PC-9 (cell line): ENCODE data around the gene KRTAP10-10. TPM values are rescaled to one million over a fixed set of nuclear protein-coding genes. Genes with fewer than 3 reads are reported as not detected.

ENCODE experiments used
- BruUV-seq: library from RNA; stranded (reverse); fragments of 400-500 nt; replicated peaks from 2 replicates; lab custom pipeline; 2021; lab: Mats Ljungman, UMichigan
- CTCF ChIA-PET: fragments of 300-600 bp; sonication (Branson Sonifier 250); formaldehyde crosslinking; loops from one replicate; lab custom pipeline; 2022; ENCODE audit warnings: antibody characterized with exemption; lab: Charles Lee
- POLR2A ChIA-PET: fragments of 300-600 bp; sonication (Branson Sonifier 250); formaldehyde crosslinking; loops from one replicate; lab custom pipeline; 2022; ENCODE audit warnings: antibody characterized with exemption; ENCODE audit not compliant: unreplicated experiment; lab: Charles Lee
- DNase-seq, 2 experiments: peaks; one replicate each; pipeline versions ENCODE4 v3.0.0 to v3.0.0-alpha.2; 2015 to 2022; ENCODE audit warnings: mixed read lengths in 1 of 2
- H2AFZ ChIP-seq: fragments of 200-600 bp; sonication (generic); 2 replicates; pipeline ENCODE4 v1.8.1; 2017; ENCODE audit warnings: antibody characterized with exemption
- H3F3A ChIP-seq: fragments of 200-600 bp; sonication (generic); 2 replicates; pipeline ENCODE4 v1.8.1; 2017; ENCODE audit warnings: antibody characterized with exemption, mild to moderate bottlenecking, low read depth; ENCODE audit not compliant: insufficient read depth
- H3K27ac ChIP-seq: fragments of 200-600 bp; sonication (generic); 2 replicates; pipeline ENCODE4 v1.6.1; 2016; ENCODE audit warnings: mixed run types
- H3K27me3 ChIP-seq: fragments of 200-600 bp; sonication (generic); 2 replicates; pipeline ENCODE4 v1.6.1; 2016; ENCODE audit warnings: low read depth, mixed run types; ENCODE audit not compliant: insufficient read depth
- H3K36me3 ChIP-seq: fragments of 200-600 bp; sonication (generic); 2 replicates; pipeline ENCODE4 v1.6.1; 2016; ENCODE audit warnings: low read depth, mixed run types
- H3K4me1 ChIP-seq: fragments of 200-600 bp; sonication (generic); replicated peaks from 2 replicates; pipeline ENCODE4 v1.6.1; 2016; ENCODE audit warnings: mixed run types; ENCODE audit not compliant: insufficient read depth
- H3K4me2 ChIP-seq: fragments of 200-600 bp; sonication (generic); 2 replicates; pipeline ENCODE4 v1.6.1; 2017; ENCODE audit warnings: mixed run types
- H3K4me3 ChIP-seq: fragments of 200-600 bp; sonication (generic); 2 replicates; pipeline ENCODE4 v1.6.1; 2016; ENCODE audit warnings: mixed run types
- H3K79me2 ChIP-seq: fragments of 200-600 bp; sonication (generic); 2 replicates; pipeline ENCODE4 v1.6.1; 2017; ENCODE audit warnings: low read depth, mixed run types
- H3K9me2 ChIP-seq: fragments of 200-600 bp; sonication (generic); 2 replicates; pipeline ENCODE4 v1.8.1; 2017; ENCODE audit warnings: mild to moderate bottlenecking; ENCODE audit not compliant: insufficient read depth
- H3K9me3 ChIP-seq: fragments of 200-600 bp; sonication (generic); 2 replicates; pipeline ENCODE4 v1.8.1; 2016; ENCODE audit warnings: low read depth; ENCODE audit not compliant: insufficient read depth
- H4K20me1 ChIP-seq: fragments of 200-600 bp; sonication (generic); 2 replicates; pipeline ENCODE4 v1.8.1; 2017; ENCODE audit not compliant: insufficient read depth
- CTCF ChIP-seq: fragments of 200-600 bp; sonication (generic); conservative IDR thresholded peaks from 2 replicates; pipeline ENCODE4 v1.6.1; 2017; ENCODE audit warnings: mixed run types, antibody characterized with exemption, mild to moderate bottlenecking, moderate library complexity
- EZH2 ChIP-seq: fragments of 200-600 bp; sonication (generic); IDR thresholded peaks from 2 replicates; pipeline ENCODE4 v1.8.0; 2017; ENCODE audit warnings: antibody characterized with exemption, low read depth
- intact Hi-C: fragments of 100-400 bp; cut with micrococcal nuclease; formaldehyde crosslinking; loops from one replicate; pipeline ENCODE4 v1.10.0; 2022; ENCODE audit not compliant: unreplicated experiment
- total RNA-seq: library from RNA; stranded (reverse); gene quantifications from 2 replicates; pipeline ENCODE4 v1.2.3, GENCODE V29; 2021

Gene KRTAP10-10
- total RNA-seq, 1 experiment from 2014 or later, result not detected

GRCh38 chr21:44619886-44620285 lies 17.3 kb upstream of the KRTAP10-10 start:
- Histone ChIP-seq H3K4me2 (no peak overlapping the region), H3K36me3 (no peaks in the 10 kb centered on the region), H4K20me1 (no peaks in the 10 kb centered on the region), H3K9me3 (peaks cover 4% of the 10 kb centered on the region; the same call in 1 of the 2 replicates), H3K27me3 (peaks cover 23% of the 10 kb centered on the region), H3K4me1 (no peaks in the 10 kb centered on the region), H3F3A (no peaks in the 10 kb centered on the region), H3K4me3 (no peak overlapping the region), H2AFZ (no peak overlapping the region), H3K9me2 (no peaks in the 10 kb centered on the region), H3K27ac (no peak overlapping the region), H3K79me2 (no peaks in the 10 kb centered on the region)
- BruUV-seq, result no TSS peak
- no peak for TF ChIP-seq CTCF
- TF ChIP-seq EZH2, result no peak
- intact Hi-C loops, result no loop called here
- CTCF ChIA-PET, result no interaction called here
- POLR2A ChIA-PET, result no interaction called here
- no peak for DNase-seq

GRCh38 chr21:44623575-44623974 lies 13.6 kb upstream of the KRTAP10-10 start:
- ChIA-PET CTCF (no interaction called here), POLR2A (no interaction called here)
- H4K20me1 ChIP-seq, result no peaks in the 10 kb centered on the region
- H3K4me3 ChIP-seq, result no peak overlapping the region
- no peak overlapping the region for H2AFZ ChIP-seq
- TF ChIP-seq EZH2 (no peak), CTCF (no peak)
- H3K36me3 ChIP-seq, result no peaks in the 10 kb centered on the region
- intact Hi-C loops, result no loop called here
- H3K9me2 ChIP-seq, result no peaks in the 10 kb centered on the region
- H3K27ac ChIP-seq, result no peak overlapping the region
- H3K79me2 ChIP-seq, result no peaks in the 10 kb centered on the region
- no peaks in the 10 kb centered on the region for H3F3A ChIP-seq
- H3K9me3 ChIP-seq, result peaks cover 4% of the 10 kb centered on the region; the same call in 1 of the 2 replicates
- no peak overlapping the region for H3K4me2 ChIP-seq
- no peaks in the 10 kb centered on the region for H3K4me1 ChIP-seq
- no TSS peak for BruUV-seq
- peaks cover 17% of the 10 kb centered on the region for H3K27me3 ChIP-seq
- no peak for DNase-seq

- TF ChIP-seq EZH2 (no peak), CTCF (no peak)
- no TSS peak for BruUV-seq
- Histone ChIP-seq H3K9me3 (peaks cover 4% of the 10 kb centered on the region; the same call in 1 of the 2 replicates), H3K27me3 (peaks cover 31% of the 10 kb centered on the region), H2AFZ (no peak overlapping the region), H3K4me3 (no peak overlapping the region), H3K4me2 (no peak overlapping the region), H3K4me1 (no peaks in the 10 kb centered on the region), H3K79me2 (no peaks in the 10 kb centered on the region), H3K9me2 (no peaks in the 10 kb centered on the region), H3K27ac (no peak overlapping the region), H4K20me1 (no peaks in the 10 kb centered on the region), H3F3A (no peaks in the 10 kb centered on the region), H3K36me3 (no peaks in the 10 kb centered on the region)
- ChIA-PET POLR2A (no interaction called here), CTCF (no interaction called here)
- no peak for DNase-seq
- intact Hi-C loops, result no loop called here
These were observed 11.4 kb upstream of the KRTAP10-10 start for GRCh38 chr21:44625756-44626155.
